ENCODE results near the gene ARHGAP24.
"Not testable (repeated sequence)": the region's sequence is repeated elsewhere in the genome, so short reads cannot be mapped to it uniquely, and the experiment has no call there.

ARHGAP24 gene

DNA sequence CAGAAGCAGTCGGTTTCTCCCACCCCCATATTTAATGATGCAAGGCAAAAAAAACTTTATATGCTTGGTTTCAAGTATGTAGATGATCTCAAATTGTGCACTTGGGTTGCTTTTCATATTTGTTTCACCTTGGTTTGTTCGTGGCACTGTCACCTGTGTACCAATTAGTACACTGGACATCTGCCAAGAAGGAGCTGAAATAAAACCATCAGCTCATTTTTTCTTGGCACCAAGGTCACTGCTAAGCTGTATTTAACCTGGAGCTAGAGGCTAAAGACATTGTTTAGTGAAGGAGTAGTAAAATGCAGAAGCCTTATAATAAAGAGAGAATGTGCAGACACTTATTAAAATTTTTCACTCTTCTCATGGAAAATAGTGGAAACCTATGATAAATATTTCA lies 430.8 kb downstream of the ARHGAP24 start:
- no peak overlapping the region for H3K4me3 ChIP-seq (ENCODE audit: control insufficient read depth, low read depth, low read length)
- no peak for DNase-seq (ENCODE audit: low read depth)
- TF ChIP-seq, protein P1, sequence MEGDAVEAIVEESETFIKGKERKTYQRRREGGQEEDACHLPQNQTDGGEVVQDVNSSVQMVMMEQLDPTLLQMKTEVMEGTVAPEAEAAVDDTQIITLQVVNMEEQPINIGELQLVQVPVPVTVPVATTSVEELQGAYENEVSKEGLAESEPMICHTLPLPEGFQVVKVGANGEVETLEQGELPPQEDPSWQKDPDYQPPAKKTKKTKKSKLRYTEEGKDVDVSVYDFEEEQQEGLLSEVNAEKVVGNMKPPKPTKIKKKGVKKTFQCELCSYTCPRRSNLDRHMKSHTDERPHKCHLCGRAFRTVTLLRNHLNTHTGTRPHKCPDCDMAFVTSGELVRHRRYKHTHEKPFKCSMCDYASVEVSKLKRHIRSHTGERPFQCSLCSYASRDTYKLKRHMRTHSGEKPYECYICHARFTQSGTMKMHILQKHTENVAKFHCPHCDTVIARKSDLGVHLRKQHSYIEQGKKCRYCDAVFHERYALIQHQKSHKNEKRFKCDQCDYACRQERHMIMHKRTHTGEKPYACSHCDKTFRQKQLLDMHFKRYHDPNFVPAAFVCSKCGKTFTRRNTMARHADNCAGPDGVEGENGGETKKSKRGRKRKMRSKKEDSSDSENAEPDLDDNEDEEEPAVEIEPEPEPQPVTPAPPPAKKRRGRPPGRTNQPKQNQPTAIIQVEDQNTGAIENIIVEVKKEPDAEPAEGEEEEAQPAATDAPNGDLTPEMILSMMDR (conservative IDR thresholded peaks at IDR 0.05; ENCODE audit: control insufficient read depth, insufficient read depth, low read depth, low read length), result no peak

DNA sequence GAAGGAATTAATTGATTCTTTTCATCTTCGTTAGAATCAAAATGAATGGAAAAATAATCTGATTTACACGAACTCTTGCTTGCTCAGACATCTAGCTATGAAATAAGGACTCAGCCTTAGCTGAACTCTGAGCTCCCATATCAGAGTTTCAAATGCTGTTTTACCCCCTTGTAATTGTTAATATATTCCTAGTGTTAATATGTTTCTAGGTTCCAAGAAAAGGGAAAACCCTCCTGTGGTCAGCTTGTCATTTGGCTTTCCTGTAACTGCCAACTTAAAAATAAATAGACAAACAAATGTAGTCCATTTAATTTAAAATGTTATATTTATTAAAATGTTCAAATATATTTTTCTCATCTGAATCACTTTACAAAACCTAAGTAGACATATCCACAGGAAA lies 432.1 kb downstream of the ARHGAP24 start:
- TF ChIP-seq, protein P1 (conservative IDR thresholded peaks at IDR 0.05; ENCODE audit: control insufficient read depth, insufficient read depth, low read depth, low read length), result no peak
- DNase-seq (ENCODE audit: low read depth), result no peak
- no peak overlapping the region for H3K4me3 ChIP-seq (ENCODE audit: control insufficient read depth, low read depth, low read length)

DNA sequence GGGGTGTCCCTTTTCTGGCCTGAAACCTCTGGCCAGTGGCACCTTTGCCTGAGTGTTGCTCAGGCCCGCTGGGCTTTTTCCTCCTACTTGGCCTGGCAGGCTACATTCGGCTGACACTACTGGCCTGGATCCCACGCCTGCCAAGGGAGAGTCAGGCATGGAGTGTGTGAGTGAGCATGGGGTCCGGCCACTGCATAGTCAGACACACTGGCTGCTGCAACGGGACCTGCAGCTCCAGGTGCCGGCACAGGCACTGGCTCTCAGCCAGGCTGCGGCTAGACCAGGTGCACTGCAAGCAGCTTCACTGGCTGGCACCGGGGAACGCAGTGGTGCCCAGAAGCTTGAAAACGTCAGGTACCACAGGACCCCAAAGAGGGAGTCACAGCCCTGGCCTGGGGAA lies 434.9 kb downstream of the ARHGAP24 start:
- no peak overlapping the region for H3K4me3 ChIP-seq (ENCODE audit: control insufficient read depth, low read depth, low read length)
- DNase-seq (ENCODE audit: low read depth), result no peak
- TF ChIP-seq, protein P1 (conservative IDR thresholded peaks at IDR 0.05; ENCODE audit: control insufficient read depth, insufficient read depth, low read depth, low read length), result no peak

DNA sequence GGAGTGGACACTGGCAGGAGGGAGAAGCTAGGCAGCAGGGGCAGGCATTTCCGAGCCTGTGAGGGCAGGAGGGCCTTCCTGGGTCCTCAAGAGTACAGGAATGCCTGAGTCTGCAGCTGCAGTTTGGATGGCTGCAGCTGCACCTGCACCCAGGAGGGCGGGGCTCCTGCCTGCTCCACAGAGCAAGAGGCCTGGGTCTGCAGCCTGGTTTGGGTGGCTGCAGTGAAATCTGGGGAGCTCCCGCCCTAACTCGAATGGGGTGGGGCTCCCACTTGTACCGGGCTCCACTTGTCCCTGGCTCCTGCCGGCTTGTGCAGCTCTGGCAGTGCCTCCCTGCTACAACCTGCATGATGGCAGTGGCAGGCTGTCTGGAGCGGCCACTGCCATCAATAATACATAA lies 436.0 kb downstream of the ARHGAP24 start:
- no peak for DNase-seq (ENCODE audit: low read depth)
- TF ChIP-seq, protein P1 (conservative IDR thresholded peaks at IDR 0.05; ENCODE audit: control insufficient read depth, insufficient read depth, low read depth, low read length), result no peak
- H3K4me3 ChIP-seq (ENCODE audit: control insufficient read depth, low read depth, low read length), result no peak overlapping the region

DNA sequence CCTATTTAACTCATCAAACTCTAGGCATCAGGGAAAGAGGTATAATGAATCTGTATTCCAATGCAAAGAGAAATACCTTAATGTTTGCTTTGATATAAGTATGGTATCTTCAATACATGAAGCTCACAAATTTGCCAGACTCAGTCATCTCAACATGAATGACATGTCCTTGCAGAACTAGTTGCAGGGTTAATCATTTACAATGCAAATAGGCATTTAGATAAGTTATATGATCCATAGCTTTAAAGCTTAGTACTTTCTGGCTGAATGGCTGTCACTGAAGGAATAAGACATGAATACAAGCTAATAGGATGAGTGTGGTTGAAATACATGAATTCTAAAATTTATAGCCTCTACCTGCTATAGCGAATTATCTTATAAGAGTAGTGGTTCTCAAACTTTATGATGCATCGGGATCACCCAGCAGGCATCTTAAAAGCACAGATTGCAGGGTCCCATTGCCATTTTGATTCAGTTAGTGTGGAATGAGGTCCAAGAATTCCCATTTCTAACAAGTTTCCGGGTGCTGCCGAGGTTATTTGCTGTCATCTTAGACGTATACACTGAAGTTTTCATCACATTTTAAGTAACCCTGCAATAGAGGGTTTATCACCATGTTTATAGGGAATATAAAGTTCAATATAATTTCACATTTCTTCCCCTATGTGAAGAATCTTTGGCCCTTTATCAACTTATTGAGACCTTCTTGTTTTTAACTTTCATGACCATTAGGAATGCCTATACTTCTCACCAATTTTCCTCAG lies 439.2 kb downstream of the ARHGAP24 start:
- TF ChIP-seq, protein P1 (conservative IDR thresholded peaks at IDR 0.05; ENCODE audit: control insufficient read depth, insufficient read depth, low read depth, low read length), result no peak
- DNase-seq (ENCODE audit: low read depth), result no peak
- no peak overlapping the region for H3K4me3 ChIP-seq (ENCODE audit: control insufficient read depth, low read depth, low read length)

DNA sequence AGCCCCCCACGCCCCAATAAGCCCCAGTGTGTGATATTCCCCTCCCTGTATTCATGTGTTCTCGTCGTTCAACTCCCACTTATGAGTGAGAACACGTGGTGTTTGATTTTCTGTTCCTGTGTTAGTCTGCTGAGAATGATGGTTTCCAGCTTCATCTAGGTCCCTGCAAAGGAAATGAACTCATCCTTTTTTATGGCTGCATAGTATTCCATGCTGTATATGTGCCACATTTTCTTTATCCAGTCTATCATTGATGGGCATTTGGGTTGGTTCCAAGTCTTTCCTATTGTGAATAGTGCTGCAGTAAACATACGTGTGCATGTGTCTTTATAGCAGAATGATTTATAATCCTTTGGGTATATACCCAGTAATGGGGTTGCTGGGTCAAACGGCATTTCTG lies 440.6 kb downstream of the ARHGAP24 start:
- H3K4me3 ChIP-seq (ENCODE audit: control insufficient read depth, low read depth, low read length); DNase-seq (ENCODE audit: low read depth): not testable (repeated sequence)

DNA sequence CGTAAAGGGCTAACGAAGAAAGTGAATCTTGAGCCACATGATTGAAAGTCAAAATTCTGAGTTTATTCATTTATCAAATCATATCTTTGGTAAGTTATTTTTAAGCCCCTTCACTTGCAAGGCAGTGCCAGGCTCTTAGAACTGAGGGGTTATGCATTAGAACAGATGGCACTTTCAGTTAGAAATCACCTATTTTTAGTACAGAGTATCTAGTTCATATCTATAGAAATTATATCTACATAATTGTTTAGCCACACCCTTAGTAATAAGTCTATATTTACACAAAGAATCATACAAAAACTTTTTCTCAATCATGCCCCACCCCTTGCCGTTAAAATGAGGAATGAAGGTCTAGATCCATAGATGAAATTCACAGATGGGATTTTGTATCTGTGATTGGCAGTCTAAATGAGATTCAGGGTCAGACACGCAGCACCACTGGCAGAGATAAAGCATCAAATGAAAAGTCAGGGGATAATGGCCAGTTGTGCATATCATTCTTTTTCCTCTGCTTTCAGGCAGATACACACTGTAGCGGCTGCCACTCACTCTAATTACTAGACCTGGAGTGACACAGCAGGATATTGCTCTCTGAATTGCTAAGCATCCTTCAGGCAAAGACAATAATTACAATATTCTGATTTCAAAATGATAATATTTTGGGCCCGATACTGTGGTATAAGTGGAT lies 444.4 kb downstream of the ARHGAP24 start:
- DNase-seq (ENCODE audit: low read depth), result no peak
- TF ChIP-seq, protein P1 (conservative IDR thresholded peaks at IDR 0.05; ENCODE audit: control insufficient read depth, insufficient read depth, low read depth, low read length), result no peak
- H3K4me3 ChIP-seq (ENCODE audit: control insufficient read depth, low read depth, low read length), result no peak overlapping the region
